GM12865 (cell line): ENCODE measurements around the gene LDLRAD3.

ENCODE experiments used
- DNase-seq: peaks from one replicate; pipeline ENCODE4 v3.0.0; 2010; ENCODE audit warnings: low read depth
- H3K4me3 ChIP-seq: 2 replicates; pipeline ENCODE4 v1.5.1; 2011; ENCODE audit warnings: mild to moderate bottlenecking, low read depth, low read length, control low read depth
- CTCF ChIP-seq: IDR thresholded peaks from 2 replicates; pipeline ENCODE4 v1.5.1; 2011; ENCODE audit warnings: low read length, control low read depth, low read depth, inconsistent platforms; ENCODE audit not compliant: insufficient read depth; ENCODE audit errors: missing control alignments

LDLRAD3 gene

GRCh38 chr11:36109590-36109849 lies 165.7 kb downstream of the LDLRAD3 start:
- no peak for TF ChIP-seq CTCF
- H3K4me3 ChIP-seq = no peak overlapping the region
- no peak for DNase-seq

GRCh38 chr11:36109850-36110606 lies 166.2 kb downstream of the LDLRAD3 start:
- TF ChIP-seq CTCF = no peak
- H3K4me3 ChIP-seq = no peak overlapping the region
- peak; percentile 18 for DNase-seq

DNA sequence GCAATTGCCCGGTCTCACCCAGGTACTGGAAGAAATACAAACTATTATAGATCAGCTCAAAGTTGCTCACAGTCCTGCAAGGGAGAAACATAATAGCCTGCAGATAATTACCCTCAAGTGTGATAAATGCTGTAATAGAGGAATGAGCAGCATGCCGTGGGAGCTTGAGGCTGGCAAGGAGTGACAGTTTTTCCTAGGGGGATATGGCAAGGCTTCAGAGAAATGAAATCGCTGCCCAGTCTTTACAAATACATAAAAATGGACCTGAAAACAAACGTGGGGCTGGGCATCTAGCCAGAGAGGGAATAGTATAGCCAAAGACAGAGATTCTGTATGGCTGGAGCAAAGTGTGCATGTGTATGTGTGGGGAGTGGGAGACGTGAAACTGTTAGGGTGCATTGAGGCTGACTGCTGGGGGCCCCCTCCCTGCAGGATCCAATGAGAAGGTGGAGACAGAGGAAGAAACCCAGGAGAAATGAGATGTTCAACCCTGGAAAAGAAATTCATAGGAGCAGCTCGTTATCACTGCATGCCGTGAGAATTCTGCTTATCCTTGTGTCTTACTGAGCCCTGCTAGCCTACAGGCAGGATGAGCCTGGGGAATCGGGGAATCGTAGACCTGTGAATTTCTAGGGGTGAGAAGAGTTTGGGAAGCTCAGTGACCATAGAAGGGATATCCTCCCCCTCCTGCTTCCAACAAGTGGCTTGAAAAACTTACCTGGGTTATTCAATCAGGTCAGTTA lies 167.0 kb downstream of the LDLRAD3 start:
- no peak overlapping the region for H3K4me3 ChIP-seq
- no peak for TF ChIP-seq CTCF
- DNase-seq = no peak

DNA sequence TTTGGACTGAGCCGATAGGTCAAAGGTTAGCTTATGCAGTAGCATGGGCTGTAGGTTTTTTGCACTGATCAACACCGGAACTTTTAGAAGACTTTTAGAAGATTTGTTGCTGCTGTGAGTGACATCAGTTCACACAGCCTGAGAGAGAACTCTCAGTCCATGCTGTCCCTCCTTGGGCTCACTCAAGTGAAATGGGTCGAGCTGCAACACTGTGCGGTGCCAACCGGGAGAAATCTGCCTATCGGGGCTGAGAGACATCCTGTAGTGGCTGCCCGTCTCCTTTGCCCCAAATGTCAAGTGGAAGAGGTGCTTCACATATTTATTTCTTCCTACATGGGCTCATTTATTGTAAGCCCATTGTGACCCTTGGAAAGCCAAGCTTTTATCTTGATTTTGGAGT lies 170.2 kb downstream of the LDLRAD3 start:
- no peak for DNase-seq
- no peak overlapping the region for H3K4me3 ChIP-seq

GRCh38 chr11:36115378-36115801 lies 171.5 kb downstream of the LDLRAD3 start:
- H3K4me3 ChIP-seq = no peak overlapping the region
- no peak for TF ChIP-seq CTCF
- DNase-seq = no peak

More for the DNA sequence above, 170.2 kb downstream of the LDLRAD3 start:
- TF ChIP-seq CTCF = no peak

DNA sequence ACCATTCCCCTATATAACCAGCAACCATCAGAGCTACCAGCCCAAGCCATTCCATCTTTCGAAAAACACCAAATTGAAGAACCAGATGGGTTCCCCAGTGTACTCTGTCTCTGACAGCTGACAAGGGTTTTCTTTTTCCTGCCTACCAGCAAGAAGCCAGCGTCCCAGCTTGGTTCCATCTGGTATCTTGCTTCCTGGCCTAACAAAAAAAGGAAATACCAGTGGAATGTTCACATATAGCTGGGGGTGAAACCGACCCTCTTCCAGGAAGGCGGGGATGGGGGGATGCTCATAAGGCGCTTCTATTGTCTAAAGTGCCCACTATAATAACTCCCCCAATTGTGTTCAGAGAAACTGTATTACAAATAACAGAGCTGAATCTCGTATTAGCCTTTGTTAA lies 172.3 kb downstream of the LDLRAD3 start:
- no peak for DNase-seq
- no peak for TF ChIP-seq CTCF
- H3K4me3 ChIP-seq = no peak overlapping the region

DNA sequence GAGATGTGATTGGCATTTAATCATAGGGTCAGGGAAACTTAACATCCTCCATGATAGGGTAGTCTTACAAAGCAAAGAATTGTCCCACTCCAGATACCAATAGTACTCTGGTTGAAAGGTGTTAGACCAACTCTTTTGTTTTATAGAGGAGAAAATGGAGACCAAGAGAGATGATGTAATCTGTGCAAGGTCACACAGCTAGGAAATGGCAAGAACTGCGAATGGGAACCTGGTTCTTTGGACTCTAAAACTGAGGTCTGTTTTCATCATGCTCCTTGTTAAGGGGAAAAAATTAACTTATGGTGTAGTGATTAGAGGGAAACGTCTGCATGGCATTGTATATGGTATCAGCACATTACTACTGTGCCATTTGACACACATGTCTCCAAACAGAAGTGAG lies 174.2 kb downstream of the LDLRAD3 start:
- no peak overlapping the region for H3K4me3 ChIP-seq
- no peak for DNase-seq
- TF ChIP-seq CTCF = no peak
